Measurements from ENCODE around the gene RPS25.

RPS25 gene

GRCh38 chr11:119016216-119017009 lies 1.7 kb downstream of the RPS25 start:
- H3K14ac ChIP-seq (ENCODE audit: low read length), result no peak overlapping the region
- H4K8ac ChIP-seq (ENCODE audit: low read depth, low read length), result no peak overlapping the region
- no peak for DNase-seq (ENCODE audit: low spot score)
- no peak overlapping the region for H3K18ac ChIP-seq (ENCODE audit: low read length)
- H3K4me1 ChIP-seq (ENCODE audit: control insufficient read depth in 2 of 2, insufficient read depth in 1 of 2, low read depth in 1 of 2, low read length in 2 of 2), result peaks cover 5 to 8% of the 10 kb centered on the region in 2 donors
- H2AK5ac ChIP-seq (ENCODE audit: low read depth, low read length), result no peak overlapping the region
- no peak overlapping the region for H2BK120ac ChIP-seq (ENCODE audit: low read depth, low read length)
- no peak overlapping the region for H3K9ac ChIP-seq (ENCODE audit: low read depth, low read length, poor library complexity)
- H3K36me3 ChIP-seq (replicated peaks in 1 of 2; ENCODE audit: control insufficient read depth in 2 of 2, insufficient read depth in 2 of 2, low read length in 2 of 2), result peaks cover 32 to 75% of the 10 kb centered on the region in 2 donors
- H3K79me1 ChIP-seq (ENCODE audit: low read depth, low read length), result peaks cover 7% of the 10 kb centered on the region
- no peak overlapping the region for H3K27ac ChIP-seq (replicated peaks; ENCODE audit: low read length)
- H3K23ac ChIP-seq (ENCODE audit: low read depth, low read length, poor library complexity), result no peak overlapping the region
- H2BK12ac ChIP-seq (ENCODE audit: low read length), result no peak overlapping the region
- no peak overlapping the region for H4K91ac ChIP-seq (ENCODE audit: low read depth, low read length, poor library complexity)
- H3K4me2 ChIP-seq (ENCODE audit: insufficient read depth, low read length, poor library complexity, severe bottlenecking), result no peak overlapping the region
- H3K27me3 ChIP-seq (ENCODE audit: control insufficient read depth in 3 of 3, insufficient read depth in 3 of 3, low read depth in 1 of 3, low read length in 3 of 3), result no peaks in the 10 kb centered on the region
- no peak overlapping the region for H2BK5ac ChIP-seq (ENCODE audit: low read length)
- WGBS, 2 donors (ENCODE audit: extremely low coverage in 2 of 2, insufficient read length in 2 of 2, insufficient replicate concordance in 1 of 2), result no CpG with 5 or more reads among the region's 14 CpGs
- H3K4me3 ChIP-seq (ENCODE audit: low read length in 2 of 2), result peak overlapping the region in 1 of 2 donors; percentile 14
- peaks cover 0 to 2% of the 10 kb centered on the region in 2 donors for H3K9me3 ChIP-seq (replicated peaks in 1 of 2; ENCODE audit: control insufficient read depth in 2 of 2, insufficient read depth in 1 of 2, low read depth in 1 of 2, low read length in 2 of 2)
- no peak overlapping the region for H3K4ac ChIP-seq (ENCODE audit: low read length)
- H2BK15ac ChIP-seq (ENCODE audit: low read length), result no peak overlapping the region
- no peak overlapping the region for H2AFZ ChIP-seq (ENCODE audit: low read length)

DNA sequence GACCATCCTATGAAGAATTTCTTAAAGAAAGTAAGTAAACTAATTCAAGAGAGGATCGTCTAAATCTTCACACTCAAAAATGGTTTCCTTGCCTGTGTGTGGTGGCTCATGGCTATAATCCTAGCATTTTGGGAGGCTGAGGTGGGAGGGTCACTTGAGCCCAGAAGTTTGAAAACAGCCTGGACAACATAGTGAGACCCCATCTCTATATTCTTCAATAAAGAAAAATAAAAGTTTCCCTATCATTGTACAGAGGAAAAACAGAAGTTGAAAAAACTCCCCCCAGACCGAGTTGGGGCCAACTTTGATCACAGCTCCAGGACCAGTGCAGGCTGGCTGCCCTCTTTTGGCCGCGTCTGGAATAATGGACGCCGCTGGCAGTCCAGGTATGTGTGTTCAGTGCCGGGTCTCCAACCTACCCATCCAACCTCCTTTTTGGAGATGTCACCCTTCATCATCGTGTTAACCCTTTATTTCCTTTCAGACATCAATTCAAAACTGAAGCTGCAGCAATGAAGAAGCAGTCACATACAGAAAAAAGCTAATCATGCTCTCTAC lies 3.0 kb downstream of the RPS25 start:
- no peak overlapping the region for H3K4me3 ChIP-seq (ENCODE audit: low read length in 2 of 2)
- no peak overlapping the region for H4K91ac ChIP-seq (ENCODE audit: low read depth, low read length, poor library complexity)
- no peak overlapping the region for H4K8ac ChIP-seq (ENCODE audit: low read depth, low read length)
- no peak overlapping the region for H2BK5ac ChIP-seq (ENCODE audit: low read length)
- H3K9ac ChIP-seq (ENCODE audit: low read depth, low read length, poor library complexity), result no peak overlapping the region
- no peak overlapping the region for H2AK5ac ChIP-seq (ENCODE audit: low read depth, low read length)
- no peaks in the 10 kb centered on the region for H3K27me3 ChIP-seq (ENCODE audit: control insufficient read depth in 3 of 3, insufficient read depth in 3 of 3, low read depth in 1 of 3, low read length in 3 of 3)
- no peak for DNase-seq (ENCODE audit: low spot score)
- H3K4me2 ChIP-seq (ENCODE audit: insufficient read depth, low read length, poor library complexity, severe bottlenecking), result no peak overlapping the region
- no peak overlapping the region for H3K23ac ChIP-seq (ENCODE audit: low read depth, low read length, poor library complexity)
- H3K18ac ChIP-seq (ENCODE audit: low read length), result no peak overlapping the region
- H3K27ac ChIP-seq (replicated peaks; ENCODE audit: low read length), result no peak overlapping the region
- no peak overlapping the region for H3K4ac ChIP-seq (ENCODE audit: low read length)
- no peak overlapping the region for H3K14ac ChIP-seq (ENCODE audit: low read length)
- no peak overlapping the region for H2BK120ac ChIP-seq (ENCODE audit: low read depth, low read length)
- peaks cover 5 to 8% of the 10 kb centered on the region in 2 donors for H3K4me1 ChIP-seq (ENCODE audit: control insufficient read depth in 2 of 2, insufficient read depth in 1 of 2, low read depth in 1 of 2, low read length in 2 of 2)
- no peak overlapping the region for H2BK12ac ChIP-seq (ENCODE audit: low read length)
- no peak overlapping the region for H2BK15ac ChIP-seq (ENCODE audit: low read length)
- H3K9me3 ChIP-seq (replicated peaks in 1 of 2; ENCODE audit: control insufficient read depth in 2 of 2, insufficient read depth in 1 of 2, low read depth in 1 of 2, low read length in 2 of 2), result peaks cover 0 to 2% of the 10 kb centered on the region in 2 donors
- H2AFZ ChIP-seq (ENCODE audit: low read length), result no peak overlapping the region
- peaks cover 7% of the 10 kb centered on the region for H3K79me1 ChIP-seq (ENCODE audit: low read depth, low read length)
- H3K36me3 ChIP-seq (replicated peaks in 1 of 2; ENCODE audit: control insufficient read depth in 2 of 2, insufficient read depth in 2 of 2, low read length in 2 of 2), result peaks cover 35 to 75% of the 10 kb centered on the region in 2 donors
- no CpG with 5 or more reads among the region's 8 CpGs for WGBS, 2 donors (ENCODE audit: extremely low coverage in 2 of 2, insufficient read length in 2 of 2, insufficient replicate concordance in 1 of 2)

DNA sequence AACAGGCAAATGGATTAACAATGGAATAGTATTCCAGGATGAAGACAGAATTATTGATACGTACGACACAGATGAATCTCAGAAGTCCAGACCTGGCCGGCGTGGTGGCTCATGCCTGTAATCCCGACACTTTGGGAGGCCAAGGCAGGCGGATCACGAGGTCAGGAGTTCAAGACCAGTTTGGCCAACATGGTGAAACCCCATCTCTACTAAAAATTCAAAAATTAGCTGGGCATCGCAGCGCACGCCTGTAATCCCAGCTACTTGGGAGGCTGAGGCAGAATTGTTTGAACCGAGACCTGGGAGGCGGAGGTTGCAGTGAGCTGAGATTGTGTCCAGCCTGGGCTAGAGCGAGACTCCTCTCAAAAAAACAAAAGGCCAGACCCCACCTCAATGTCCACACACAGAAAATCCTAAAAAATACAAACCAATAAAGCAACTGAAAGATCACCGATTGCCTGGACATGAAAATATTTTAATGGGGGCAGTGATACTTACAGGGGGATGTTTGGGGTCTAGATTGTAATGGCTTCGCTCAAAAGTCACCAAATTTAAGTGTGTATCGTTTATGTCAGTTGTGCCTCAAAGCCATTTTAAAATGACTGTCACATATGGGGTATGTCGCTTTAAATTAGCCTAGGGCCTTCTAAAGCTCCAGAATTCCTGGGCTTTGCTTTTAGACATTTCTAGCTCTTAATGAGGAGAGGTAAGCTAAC lies 3.8 kb downstream of the RPS25 start:
- no peak for DNase-seq (ENCODE audit: low spot score)
- no peak overlapping the region for H2AK5ac ChIP-seq (ENCODE audit: low read depth, low read length)
- H3K14ac ChIP-seq (ENCODE audit: low read length), result no peak overlapping the region
- H3K79me1 ChIP-seq (ENCODE audit: low read depth, low read length), result peaks cover 7% of the 10 kb centered on the region
- no peaks in the 10 kb centered on the region for H3K27me3 ChIP-seq (ENCODE audit: control insufficient read depth in 3 of 3, insufficient read depth in 3 of 3, low read depth in 1 of 3, low read length in 3 of 3)
- no peak overlapping the region for H3K4ac ChIP-seq (ENCODE audit: low read length)
- H4K8ac ChIP-seq (ENCODE audit: low read depth, low read length), result no peak overlapping the region
- peaks cover 5% of the 10 kb centered on the region in 2 donors for H3K4me1 ChIP-seq (ENCODE audit: control insufficient read depth in 2 of 2, insufficient read depth in 1 of 2, low read depth in 1 of 2, low read length in 2 of 2)
- no peak overlapping the region for H2BK120ac ChIP-seq (ENCODE audit: low read depth, low read length)
- no peaks in the 10 kb centered on the region for H3K9me3 ChIP-seq (replicated peaks in 1 of 2; ENCODE audit: control insufficient read depth in 2 of 2, insufficient read depth in 1 of 2, low read depth in 1 of 2, low read length in 2 of 2)
- H3K18ac ChIP-seq (ENCODE audit: low read length), result no peak overlapping the region
- no peak overlapping the region for H2AFZ ChIP-seq (ENCODE audit: low read length)
- H3K9ac ChIP-seq (ENCODE audit: low read depth, low read length, poor library complexity), result no peak overlapping the region
- no peak overlapping the region for H2BK15ac ChIP-seq (ENCODE audit: low read length)
- peaks cover 33 to 78% of the 10 kb centered on the region in 2 donors for H3K36me3 ChIP-seq (replicated peaks in 1 of 2; ENCODE audit: control insufficient read depth in 2 of 2, insufficient read depth in 2 of 2, low read length in 2 of 2)
- no peak overlapping the region for H3K23ac ChIP-seq (ENCODE audit: low read depth, low read length, poor library complexity)
- WGBS, 2 donors (ENCODE audit: extremely low coverage in 2 of 2, insufficient read length in 2 of 2, insufficient replicate concordance in 1 of 2), result no CpG with 5 or more reads among the region's 17 CpGs
- H3K27ac ChIP-seq (replicated peaks; ENCODE audit: low read length), result no peak overlapping the region
- no peak overlapping the region for H2BK5ac ChIP-seq (ENCODE audit: low read length)
- no peak overlapping the region for H4K91ac ChIP-seq (ENCODE audit: low read depth, low read length, poor library complexity)
- no peak overlapping the region for H2BK12ac ChIP-seq (ENCODE audit: low read length)
- no peak overlapping the region for H3K4me3 ChIP-seq (ENCODE audit: low read length in 2 of 2)
- no peak overlapping the region for H3K4me2 ChIP-seq (ENCODE audit: insufficient read depth, low read length, poor library complexity, severe bottlenecking)

- Histone ChIP-seq H4K91ac (ENCODE audit: low read depth, low read length, poor library complexity) (no peak overlapping the region), H3K23ac (ENCODE audit: low read depth, low read length, poor library complexity) (no peak overlapping the region), H2BK12ac (ENCODE audit: low read length) (no peak overlapping the region), H2BK15ac (ENCODE audit: low read length) (no peak overlapping the region), H3K18ac (ENCODE audit: low read length) (no peak overlapping the region), H3K9ac (ENCODE audit: low read depth, low read length, poor library complexity) (no peak overlapping the region), H2AK5ac (ENCODE audit: low read depth, low read length) (no peak overlapping the region), H4K8ac (ENCODE audit: low read depth, low read length) (no peak overlapping the region), H3K9me3 (replicated peaks in 1 of 2; ENCODE audit: control insufficient read depth in 2 of 2, insufficient read depth in 1 of 2, low read depth in 1 of 2, low read length in 2 of 2) (no peaks in the 10 kb centered on the region), H3K79me1 (ENCODE audit: low read depth, low read length) (no peaks in the 10 kb centered on the region), H2BK120ac (ENCODE audit: low read depth, low read length) (no peak overlapping the region), H3K27me3 (ENCODE audit: control insufficient read depth in 3 of 3, insufficient read depth in 3 of 3, low read depth in 1 of 3, low read length in 3 of 3) (no peaks in the 10 kb centered on the region), H3K4me2 (ENCODE audit: insufficient read depth, low read length, poor library complexity, severe bottlenecking) (no peak overlapping the region), H3K4ac (ENCODE audit: low read length) (no peak overlapping the region), H3K27ac (replicated peaks; ENCODE audit: low read length) (no peak overlapping the region), H3K4me1 (ENCODE audit: control insufficient read depth in 2 of 2, insufficient read depth in 1 of 2, low read depth in 1 of 2, low read length in 2 of 2) (peaks cover 5% of the 10 kb centered on the region in 2 donors), H3K36me3 (replicated peaks in 1 of 2; ENCODE audit: control insufficient read depth in 2 of 2, insufficient read depth in 2 of 2, low read length in 2 of 2) (peaks cover 35 to 83% of the 10 kb centered on the region in 2 donors), H2AFZ (ENCODE audit: low read length) (no peak overlapping the region), H3K14ac (ENCODE audit: low read length) (no peak overlapping the region), H3K4me3 (ENCODE audit: low read length in 2 of 2) (no peak overlapping the region), H2BK5ac (ENCODE audit: low read length) (no peak overlapping the region)
- no peak for DNase-seq (ENCODE audit: low spot score)
- no CpG with 5 or more reads among the region's 3 CpGs for WGBS, 2 donors (ENCODE audit: extremely low coverage in 2 of 2, insufficient read length in 2 of 2, insufficient replicate concordance in 1 of 2)
These were observed 5.4 kb downstream of the RPS25 start for GRCh38 chr11:119012629-119013170.
